GM18507 (cell line): Measurements from ENCODE around the gene HOXC10.
A peak's percentile ranks its signal among the peaks of the same experiment; 100 is the strongest.

ENCODE experiments used
- DNase-seq: peaks from one replicate; pipeline ENCODE4 v3.0.0; 2011; ENCODE audit warnings: low read depth; ENCODE audit not compliant: insufficient read length; ENCODE audit errors: extremely low spot score
- FAIRE-seq: peaks from 2 replicates; lab custom pipeline; 2011; peaks lifted over from hg19 to GRCh38; lab: Jason Lieb, UNC

Gene HOXC10

DNA sequence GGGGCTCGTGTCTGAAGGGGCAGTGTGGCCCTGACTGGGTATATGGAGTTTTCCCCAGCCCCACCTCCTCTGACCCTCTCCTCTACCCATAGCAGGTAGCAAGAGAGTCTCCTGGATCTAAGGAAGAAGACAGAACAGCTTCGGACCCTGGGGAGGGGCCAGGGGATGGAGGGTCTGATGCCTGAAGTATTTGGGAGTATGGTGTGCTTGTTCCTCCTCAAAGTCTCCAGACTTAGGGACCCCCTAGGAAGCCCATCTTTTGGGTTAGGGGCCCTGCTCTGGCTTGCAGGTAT is 23.3 kb downstream of the HOXC10 start:
- no peak for DNase-seq
- no peak for FAIRE-seq

DNA sequence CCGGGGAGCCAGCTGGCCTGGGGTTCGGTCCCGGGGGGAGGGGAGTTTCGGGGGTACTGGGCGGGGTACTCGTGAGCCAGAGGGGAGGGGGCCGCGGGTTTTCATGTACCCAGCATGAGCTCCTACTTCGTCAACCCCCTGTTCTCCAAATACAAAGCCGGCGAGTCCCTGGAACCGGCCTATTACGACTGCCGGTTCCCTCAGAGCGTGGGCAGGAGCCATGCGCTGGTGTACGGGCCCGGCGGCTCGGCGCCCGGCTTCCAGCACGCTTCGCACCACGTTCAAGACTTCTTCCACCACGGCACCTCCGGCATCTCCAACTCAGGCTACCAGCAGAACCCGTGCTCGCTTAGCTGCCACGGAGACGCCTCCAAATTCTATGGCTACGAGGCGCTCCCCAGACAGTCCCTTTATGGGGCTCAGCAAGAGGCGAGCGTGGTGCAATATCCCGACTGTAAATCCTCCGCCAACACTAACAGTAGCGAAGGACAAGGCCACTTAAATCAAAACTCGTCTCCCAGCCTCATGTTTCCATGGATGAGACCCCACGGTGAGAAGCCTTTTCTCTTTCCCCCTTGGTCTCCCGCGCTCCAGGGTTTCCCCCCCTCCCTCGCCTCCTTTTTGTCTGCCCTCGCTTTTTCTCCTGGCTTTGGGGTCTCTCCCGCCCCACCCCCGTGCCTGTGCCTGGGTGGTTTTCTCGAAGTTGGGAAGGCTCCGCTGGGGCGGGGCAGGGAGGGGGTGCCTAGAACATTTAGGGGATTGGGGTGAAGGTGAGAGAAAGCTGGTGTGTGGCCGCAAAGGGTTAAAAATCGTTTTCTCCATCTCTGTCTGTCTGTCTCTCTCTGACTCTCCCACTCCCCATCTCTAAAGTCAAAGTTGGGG is 24.5 kb downstream of the HOXC10 start:
- DNase-seq (no peak), FAIRE-seq (no peak)

DNA sequence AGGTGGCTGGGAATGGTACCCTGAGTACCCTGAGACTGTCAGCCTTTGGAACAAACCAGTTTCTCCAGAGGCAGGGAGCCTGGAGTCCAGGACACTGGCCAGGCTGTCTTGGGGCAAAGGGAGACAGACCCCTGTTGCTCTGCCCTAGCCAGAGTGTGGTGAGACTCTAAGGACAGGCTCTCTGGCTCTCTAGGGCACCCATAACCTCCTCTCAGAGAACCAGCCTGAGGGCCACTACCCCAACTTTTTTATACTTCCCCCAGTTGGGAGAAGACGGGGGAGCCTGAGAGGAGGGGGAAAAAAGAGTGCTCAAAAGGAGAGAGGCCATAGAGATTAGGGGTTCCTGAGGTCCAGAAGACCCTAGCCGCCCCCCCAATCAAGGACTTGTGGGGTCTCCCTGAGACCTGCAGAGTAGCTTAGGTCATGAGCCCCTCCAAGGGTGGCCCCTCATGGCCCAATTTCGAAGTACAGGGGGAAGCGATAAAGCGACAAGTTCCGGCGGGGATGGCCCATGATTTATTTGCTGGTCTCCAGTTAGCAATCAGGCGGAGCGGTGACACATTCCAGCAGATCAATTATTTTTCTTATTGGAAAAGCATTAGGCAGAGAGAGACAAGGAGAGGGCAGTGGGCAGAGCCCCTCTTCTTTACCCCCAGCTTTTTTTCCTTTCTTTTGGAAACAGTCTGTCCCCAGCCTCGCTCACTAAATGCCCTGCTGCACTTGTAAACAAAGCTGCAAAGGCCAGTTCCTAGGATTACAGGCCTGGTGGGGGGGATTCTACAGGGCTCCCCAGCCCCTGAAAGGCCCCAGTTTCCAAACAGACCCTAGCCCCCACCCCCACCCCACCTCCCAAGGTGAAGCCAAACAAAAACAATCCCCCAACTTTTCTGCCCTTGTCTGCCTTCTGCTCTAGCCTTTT is 25.4 kb downstream of the HOXC10 start:
- FAIRE-seq (no peak), DNase-seq (no peak)

DNA sequence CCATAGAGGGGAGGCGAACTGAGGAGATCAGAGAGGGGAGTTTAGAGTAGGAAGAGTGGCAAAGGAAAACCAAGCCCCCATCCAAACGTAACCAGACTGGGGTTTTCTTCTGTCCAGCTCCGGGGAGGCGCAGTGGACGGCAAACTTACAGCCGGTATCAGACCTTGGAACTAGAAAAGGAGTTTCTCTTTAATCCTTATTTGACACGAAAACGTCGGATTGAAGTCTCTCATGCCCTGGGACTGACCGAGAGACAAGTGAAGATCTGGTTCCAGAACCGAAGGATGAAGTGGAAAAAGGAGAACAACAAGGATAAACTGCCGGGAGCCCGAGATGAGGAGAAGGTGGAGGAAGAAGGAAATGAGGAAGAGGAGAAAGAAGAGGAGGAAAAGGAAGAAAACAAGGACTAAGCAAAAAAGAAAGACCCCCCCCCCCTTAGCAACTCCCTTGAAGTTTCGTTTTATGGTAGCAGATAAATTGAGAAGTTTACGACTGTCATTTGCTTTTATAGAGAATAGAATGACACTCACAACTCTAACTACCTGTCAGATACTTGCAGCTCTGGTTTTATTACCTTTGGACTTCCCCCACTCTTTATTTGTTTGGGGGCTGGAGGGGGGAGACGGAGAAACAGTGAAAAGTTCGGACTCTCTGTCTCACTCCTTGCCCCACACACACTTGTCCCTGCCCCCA is 26.2 kb downstream of the HOXC10 start:
- FAIRE-seq (no peak), DNase-seq (no peak)

DNA sequence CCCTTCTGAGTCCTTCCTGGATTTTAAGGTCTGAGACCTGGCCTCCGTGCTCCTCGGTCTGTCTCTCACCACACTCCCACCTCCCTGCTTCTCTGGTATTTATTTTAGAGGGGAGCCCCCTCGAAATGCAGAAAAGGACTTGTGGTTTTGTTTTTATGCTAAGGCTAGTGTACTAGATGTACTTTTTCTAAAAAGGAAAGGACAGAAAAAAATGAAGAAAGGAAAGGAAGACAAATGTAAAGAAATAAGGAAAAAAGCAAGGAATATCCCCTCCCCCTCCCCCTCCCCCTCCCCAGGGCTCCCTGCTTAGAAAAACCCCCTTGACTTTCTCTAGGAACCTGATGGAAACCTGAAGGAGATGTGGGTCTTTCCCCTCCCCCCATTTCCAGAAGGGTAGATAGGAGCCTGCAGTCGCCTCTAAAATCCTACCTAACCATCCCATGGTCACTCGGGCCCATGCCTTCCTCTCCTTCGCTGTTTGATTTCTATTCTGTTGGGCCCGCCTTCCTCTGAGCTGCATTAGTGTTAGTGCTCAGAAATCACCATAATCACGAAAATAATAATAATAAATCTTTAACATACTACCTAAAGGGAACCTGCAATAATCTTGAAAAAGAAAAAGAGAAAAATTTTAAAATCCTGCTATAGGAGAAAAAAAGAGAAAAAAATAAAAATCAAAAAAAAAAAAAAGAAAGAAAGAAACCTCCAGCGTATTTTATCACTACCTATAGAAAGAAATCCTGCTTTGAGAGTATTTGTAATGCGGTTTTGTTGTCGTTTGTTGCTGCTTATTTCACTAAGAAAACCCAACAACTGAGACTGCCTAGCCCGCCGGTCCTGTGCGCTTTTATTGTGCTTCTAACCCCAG is 27.0 kb downstream of the HOXC10 start:
- FAIRE-seq = no peak
- DNase-seq = no peak

DNA sequence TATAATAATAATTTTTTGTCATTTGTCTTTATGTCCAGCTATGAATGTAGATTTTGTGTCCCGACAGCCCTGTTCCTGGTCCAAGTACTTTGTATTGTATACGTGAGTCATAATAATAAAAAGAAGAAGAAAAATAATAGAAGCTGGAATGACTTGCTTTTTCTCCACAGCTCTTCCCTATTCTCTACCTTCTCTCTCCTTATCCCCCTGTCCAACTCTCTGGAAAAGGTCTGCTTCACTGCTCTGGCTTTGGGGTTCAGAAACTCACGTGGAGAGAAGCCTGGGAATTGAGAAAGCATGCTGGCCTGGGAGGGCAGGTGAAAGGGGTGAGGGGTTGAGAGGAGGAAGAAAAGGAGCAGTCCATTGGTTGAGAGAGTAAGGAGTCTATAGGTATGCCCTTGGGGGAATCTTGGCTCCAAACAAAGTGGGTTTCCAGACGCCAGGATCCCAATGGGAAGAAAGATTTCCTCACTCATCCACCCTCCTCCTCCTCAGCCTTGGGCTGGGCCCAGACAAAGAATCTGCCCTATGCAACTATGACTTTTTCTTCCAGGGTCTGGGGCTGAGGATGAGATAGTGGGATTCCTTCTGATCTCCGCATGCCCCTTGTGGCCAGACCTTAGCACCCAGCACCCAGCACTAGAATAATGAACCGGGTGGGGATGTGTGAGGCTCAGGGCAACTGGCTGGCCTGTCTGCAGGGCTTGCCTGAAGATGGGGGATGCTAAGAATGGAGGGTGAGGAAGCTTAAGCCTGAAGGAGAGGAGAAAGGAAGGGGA is 27.9 kb downstream of the HOXC10 start:
- DNase-seq = no peak
- FAIRE-seq = no peak

DNA sequence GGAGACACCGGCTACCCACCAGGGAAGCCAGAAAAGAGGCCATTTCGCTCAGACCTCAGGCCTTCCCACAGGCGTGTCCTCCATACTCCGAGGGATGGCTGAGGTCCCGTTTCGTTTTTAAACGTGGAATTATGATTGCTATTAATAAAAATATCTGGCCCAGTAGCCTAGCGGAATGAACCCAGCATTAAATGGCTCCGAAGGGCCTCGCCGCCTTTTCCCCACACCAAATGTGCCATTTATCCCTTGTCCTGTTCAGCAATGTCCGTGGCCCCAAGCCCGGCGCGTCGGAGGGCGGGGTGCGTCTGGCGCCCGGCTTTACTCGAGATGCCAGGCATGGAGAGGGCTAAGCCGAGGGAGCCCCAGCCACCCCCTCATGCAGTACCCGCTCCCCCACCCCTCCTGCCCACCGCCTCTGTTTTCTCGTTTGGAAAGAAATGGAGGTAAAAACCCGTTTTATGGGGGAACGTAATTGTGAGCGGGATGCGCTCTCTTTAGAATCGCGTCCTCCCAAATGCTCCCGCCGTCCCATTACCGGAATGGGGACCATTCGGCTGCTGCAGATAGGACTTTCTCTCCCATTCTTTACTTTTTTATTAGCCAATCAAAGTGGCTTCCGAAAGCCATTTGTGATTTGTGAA is 29.6 kb downstream of the HOXC10 start:
- FAIRE-seq = no peak
- no peak for DNase-seq

DNA sequence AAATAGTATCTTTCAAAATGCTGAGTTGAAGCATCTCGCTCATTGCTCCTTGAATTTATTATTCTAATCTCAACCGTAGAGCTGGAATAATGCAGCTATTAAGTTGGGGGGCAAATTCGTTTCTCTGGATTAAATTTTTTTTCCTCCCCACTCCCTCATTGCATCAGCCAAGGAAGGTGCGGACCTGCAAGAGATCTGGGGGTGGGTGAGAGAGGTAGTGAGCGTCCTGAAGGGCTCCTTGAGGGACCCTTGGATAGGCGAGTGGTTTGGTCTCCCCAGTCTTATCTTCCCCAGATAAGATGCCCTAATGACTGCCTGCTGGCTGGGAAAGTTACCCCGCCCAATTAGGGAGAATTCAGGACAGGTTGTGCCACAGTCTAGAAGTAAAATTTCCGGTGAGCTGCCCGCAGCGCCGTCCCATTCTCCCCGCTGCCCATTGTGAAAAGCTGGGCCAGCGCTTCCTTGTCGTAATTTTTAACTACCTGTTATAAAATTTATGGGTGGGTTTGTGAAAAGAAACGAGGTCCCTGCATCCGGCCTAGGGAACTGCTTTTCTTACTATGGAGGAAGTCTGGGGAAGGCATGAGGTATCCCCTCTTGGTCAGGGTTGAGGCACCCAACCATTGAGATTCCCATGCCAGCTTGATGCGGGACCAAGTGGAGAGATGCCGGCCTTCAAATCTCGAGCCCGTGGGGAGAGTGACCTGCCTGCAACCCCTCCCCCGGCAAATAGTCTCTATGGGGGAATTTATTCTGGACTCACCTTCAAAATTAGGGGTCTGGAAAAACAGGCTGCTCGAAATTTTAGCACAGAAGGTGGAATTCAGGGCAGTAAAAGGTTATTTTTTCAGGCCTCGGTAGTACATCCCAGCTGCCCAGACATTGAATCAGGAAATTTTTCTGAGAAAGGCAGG is 30.3 kb downstream of the HOXC10 start:
- FAIRE-seq (no peak), DNase-seq (no peak)

DNA sequence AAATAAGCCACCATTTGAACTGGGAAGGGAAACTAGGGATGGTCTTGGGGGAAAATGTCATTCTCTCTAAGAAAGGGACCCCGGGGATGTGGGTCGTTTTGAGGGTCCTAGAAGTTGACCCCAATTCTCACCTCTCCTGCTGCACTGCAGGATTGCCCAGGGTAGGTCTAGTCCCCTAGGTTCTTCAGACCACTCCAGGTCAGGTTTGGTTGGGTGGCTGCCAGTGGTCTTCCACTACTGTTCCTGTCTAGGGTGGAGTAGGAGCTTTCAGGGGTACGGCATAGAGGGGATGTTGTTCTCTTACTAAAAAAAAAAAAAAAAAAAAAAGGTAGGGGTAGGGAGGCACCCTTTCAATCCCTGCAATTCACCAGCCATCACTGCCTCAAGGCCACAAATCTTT is 31.1 kb downstream of the HOXC10 start:
- no peak for FAIRE-seq

DNA sequence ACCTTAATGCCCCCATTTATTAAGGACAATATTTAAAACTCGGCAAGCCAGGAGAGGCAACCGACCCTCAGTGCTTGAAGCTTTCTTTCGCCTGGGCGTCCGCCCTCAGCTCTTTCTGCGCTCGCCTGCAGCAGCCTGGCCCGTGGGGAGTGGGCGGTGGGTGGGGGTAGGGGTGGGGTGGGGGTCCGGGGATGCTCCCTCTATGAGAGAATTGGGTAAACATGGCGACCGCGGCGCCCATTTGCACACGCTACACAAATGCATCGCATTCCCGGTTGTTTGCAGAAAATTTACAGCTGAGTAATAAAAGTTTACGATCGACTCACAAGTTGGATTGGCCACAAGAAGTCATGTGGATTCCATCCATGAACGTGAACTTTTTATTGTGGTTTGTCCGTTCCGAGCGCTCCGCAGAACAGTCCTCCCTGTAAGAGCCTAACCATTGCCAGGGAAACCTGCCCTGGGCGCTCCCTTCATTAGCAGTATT is 31.6 kb downstream of the HOXC10 start:
- DNase-seq (no peak), FAIRE-seq (no peak)

More for the DNA sequence above, 31.1 kb downstream of the HOXC10 start:
- DNase-seq = no peak

DNA sequence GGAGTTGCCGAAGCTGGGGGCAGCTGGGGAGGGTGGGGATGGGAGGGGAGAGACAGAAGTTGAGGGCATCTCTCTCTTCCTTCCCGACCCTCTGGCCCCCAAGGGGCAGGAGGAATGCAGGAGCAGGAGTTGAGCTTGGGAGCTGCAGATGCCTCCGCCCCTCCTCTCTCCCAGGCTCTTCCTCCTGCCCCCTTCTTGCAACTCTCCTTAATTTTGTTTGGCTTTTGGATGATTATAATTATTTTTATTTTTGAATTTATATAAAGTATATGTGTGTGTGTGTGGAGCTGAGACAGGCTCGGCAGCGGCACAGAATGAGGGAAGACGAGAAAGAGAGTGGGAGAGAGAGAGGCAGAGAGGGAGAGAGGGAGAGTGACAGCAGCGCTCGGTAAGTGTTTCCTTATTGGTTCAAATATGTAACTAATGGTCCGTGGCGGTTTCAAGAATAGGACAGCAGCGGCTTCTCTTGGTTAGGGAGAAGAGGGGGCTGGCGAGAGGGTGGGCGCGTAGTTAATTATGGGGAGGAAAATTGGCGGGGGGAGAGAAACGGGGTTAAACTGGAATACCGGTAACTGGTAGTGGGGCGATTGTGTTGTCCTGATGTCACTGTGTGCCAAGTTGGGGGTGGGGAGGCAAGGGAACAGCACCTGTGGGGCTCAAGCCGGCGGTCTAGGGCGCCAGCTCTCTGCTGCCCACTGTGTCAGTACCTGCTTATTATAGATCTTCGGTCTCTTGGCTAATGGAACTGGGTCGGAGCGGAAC is 32.3 kb downstream of the HOXC10 start:
- DNase-seq (no peak), FAIRE-seq (no peak)

DNA sequence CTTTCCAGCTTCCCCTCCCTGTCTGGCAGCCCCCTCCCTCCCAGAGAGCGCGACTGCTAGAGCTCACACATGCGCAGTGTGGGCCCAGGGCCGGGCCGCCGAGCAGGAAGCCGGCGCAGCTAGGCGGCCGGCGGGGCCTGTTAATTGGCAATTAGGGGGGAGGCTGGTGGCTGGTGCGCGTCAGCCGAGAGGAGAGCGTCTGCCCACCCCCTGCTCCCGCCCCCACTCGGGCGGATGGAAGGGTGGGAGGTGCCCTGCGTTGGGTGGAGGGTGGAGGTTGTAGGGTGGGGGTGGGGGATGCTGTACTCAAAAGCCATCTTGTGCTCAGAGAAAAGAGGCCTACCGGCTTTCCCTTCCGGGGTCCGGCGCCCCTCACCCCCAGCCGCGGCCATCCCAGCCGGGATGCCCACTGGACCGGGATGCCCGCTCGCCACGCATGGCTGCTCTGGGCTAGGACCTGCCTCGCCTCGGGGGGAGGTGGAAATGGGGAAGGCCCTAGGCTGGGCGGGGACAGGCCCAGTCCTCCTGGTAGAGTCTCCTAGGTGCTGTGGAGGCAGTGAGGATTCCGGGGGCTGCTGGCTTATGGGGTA is 33.0 kb downstream of the HOXC10 start:
- DNase-seq (peak; percentile 86), FAIRE-seq (peak; percentile 83)

DNA sequence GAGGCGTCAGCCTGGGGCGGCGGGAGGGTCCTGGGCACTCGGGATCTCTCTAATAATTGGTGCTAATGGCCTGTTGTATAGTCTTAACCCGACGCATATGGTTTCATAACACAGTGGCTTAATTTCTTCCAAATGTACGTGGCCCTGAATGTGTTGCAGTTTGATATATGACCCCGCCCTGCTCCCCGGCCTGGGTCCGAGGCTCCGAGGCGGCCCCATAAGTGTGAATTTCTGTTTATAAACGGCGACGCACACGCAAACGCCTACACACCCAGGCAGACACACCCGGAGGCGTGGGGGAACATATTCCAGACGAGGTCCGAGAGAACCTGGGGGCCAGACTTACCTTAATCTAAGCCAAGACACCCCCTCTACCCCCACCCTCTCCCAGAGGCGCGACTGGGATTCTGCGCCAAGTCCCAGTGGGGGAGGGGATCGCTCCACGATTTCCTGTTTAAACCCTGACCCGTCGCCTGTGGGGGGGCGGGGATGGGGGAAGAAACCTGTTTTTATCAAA is 33.6 kb downstream of the HOXC10 start:
- no peak for FAIRE-seq
- DNase-seq = no peak

DNA sequence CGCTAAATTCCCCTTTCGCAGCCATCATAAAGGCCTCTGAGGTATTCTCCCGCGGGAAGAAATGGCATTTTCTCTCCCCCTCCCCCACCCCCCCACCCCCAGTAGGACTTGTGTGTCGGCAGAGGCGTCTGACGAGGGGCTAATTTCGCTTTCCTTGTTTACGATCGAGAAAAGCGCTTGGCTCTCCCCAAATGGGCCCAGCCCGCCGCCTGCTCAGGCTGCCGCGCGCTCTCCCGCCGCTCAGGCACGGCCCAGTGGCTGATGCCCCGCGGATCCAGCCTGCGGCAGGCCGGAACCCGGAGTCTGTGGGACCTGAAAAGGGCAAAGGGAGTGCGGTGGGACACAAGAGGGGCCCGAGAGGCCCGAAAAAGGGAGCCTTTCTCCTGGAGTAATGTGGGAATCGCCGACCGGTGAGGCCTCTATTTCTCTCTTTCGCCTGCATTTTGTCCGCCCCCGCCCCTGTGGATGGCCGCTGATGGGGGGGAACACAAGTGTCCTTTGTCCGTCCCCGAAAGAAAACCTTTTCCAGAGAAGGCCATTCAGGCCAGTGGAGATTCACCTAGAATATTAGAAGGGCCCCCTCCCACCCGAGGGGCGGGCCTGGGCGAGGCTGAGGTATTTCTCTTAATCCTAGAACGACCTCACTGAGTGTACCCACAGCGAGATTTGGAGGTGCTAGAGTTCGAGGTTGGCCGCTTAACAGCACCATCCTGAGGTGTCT is 34.3 kb downstream of the HOXC10 start:
- FAIRE-seq (no peak), DNase-seq (no peak)

DNA sequence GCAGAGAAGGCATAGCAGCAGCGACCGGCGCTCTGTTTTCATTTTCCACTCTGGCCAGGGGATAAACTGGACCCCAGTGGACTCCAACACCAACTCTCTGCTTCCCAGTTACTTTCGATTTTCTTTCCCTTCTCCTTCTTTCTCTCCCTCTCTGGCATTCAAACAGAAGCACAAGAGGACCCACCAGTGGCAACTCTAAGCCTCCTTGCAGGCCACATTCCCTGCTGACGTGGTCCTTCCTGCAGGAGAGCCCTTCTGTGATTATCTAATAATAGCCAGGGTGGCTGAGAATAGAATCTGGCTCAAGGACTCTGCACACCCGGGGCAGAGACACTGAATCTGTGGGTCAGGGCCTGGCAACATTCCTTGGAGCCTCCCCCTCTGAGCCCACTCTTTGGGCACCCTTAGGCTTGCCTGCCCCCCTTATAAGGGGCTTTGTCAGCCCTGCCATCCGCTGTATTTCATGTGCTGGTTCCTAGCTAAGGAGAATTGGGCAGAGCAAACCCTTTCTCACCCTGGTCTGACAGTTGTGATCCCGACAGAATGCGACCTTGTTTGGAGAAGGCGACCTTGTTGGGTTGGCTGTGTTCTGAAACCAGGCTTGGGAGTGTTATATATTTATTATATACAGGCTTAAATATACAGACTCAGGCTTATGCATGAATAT is 35.1 kb downstream of the HOXC10 start:
- no peak for DNase-seq
- FAIRE-seq = no peak
